Effector memory CD4-positive, alpha-beta T cell (primary cell): Measurements from ENCODE around the gene JMJD1C.
A peak's percentile ranks its signal among the peaks of the same experiment; 100 is the strongest.
"Not testable (repeated sequence)": the region's sequence is repeated elsewhere in the genome, so short reads cannot be mapped to it uniquely, and the experiment has no call there.

Source experiments
- DNase-seq, 3 donors: peaks; one replicate each; pipeline ENCODE4 v3.0.0-alpha.2; 2020
- H3K27ac ChIP-seq: 2 replicates; pipeline ENCODE4 v1.7.0; 2013; ENCODE audit warnings: mild to moderate bottlenecking, low read length, moderate library complexity; ENCODE audit not compliant: insufficient read depth, poor library complexity, severe bottlenecking
- H3K27me3 ChIP-seq: replicated peaks from 2 replicates; pipeline ENCODE4 v1.7.0; 2013; ENCODE audit warnings: mild to moderate bottlenecking, low read length; ENCODE audit not compliant: insufficient read depth, control insufficient read depth, poor library complexity, severe bottlenecking
- H3K36me3 ChIP-seq: 2 replicates; pipeline ENCODE4 v1.7.0; 2013; ENCODE audit warnings: mild to moderate bottlenecking, low read length, moderate library complexity; ENCODE audit not compliant: control insufficient read depth, insufficient read depth
- H3K4me1 ChIP-seq: 2 replicates; pipeline ENCODE4 v1.7.0; 2013; ENCODE audit warnings: low read length, mild to moderate bottlenecking; ENCODE audit not compliant: control insufficient read depth, insufficient read depth, poor library complexity, severe bottlenecking
- H3K4me3 ChIP-seq: 2 replicates; pipeline ENCODE4 v1.7.0; 2013; ENCODE audit warnings: low read length, low read depth, mild to moderate bottlenecking; ENCODE audit not compliant: insufficient read depth, poor library complexity, severe bottlenecking
- H3K9me3 ChIP-seq: 2 replicates; pipeline ENCODE4 v1.7.0; 2013; ENCODE audit warnings: mild to moderate bottlenecking, low read length, moderate library complexity; ENCODE audit not compliant: control insufficient read depth

Gene JMJD1C

GRCh38 chr10:63288170-63288569 is 177.6 kb downstream of the JMJD1C start:
- no peak overlapping the region for H3K27ac ChIP-seq
- H3K4me3 ChIP-seq = no peak overlapping the region
- DNase-seq = no peak

GRCh38 chr10:63286754-63287264 is 179.0 kb downstream of the JMJD1C start:
- Histone ChIP-seq H3K27me3 (no peaks in the 10 kb centered on the region), H3K27ac (no peak overlapping the region), H3K9me3 (no peaks in the 10 kb centered on the region), H3K4me3 (no peak overlapping the region), H3K36me3 (no peaks in the 10 kb centered on the region), H3K4me1 (no peaks in the 10 kb centered on the region)
- DNase-seq = no peak

More at GRCh38 chr10:63288170-63288569, 177.6 kb downstream of the JMJD1C start:
- Histone ChIP-seq H3K27me3 (no peaks in the 10 kb centered on the region), H3K4me1 (no peaks in the 10 kb centered on the region), H3K36me3 (no peaks in the 10 kb centered on the region), H3K9me3 (no peaks in the 10 kb centered on the region)

- no peak overlapping the region for H3K4me3 ChIP-seq
Observed at GRCh38 chr10:63286340-63286739, 179.4 kb downstream of the JMJD1C start.

GRCh38 chr10:63283901-63284300 is 181.9 kb downstream of the JMJD1C start:
- H3K9me3 ChIP-seq, H3K4me3 ChIP-seq, H3K4me1 ChIP-seq, H3K27ac ChIP-seq, DNase-seq, H3K36me3 ChIP-seq, H3K27me3 ChIP-seq: not testable (repeated sequence)

More at GRCh38 chr10:63286340-63286739, 179.4 kb downstream of the JMJD1C start:
- Histone ChIP-seq H3K27ac (no peak overlapping the region), H3K27me3 (no peaks in the 10 kb centered on the region), H3K9me3 (no peaks in the 10 kb centered on the region), H3K4me1 (no peaks in the 10 kb centered on the region), H3K36me3 (no peaks in the 10 kb centered on the region)
- DNase-seq = no peak

GRCh38 chr10:63283093-63283492 is 182.7 kb downstream of the JMJD1C start:
- no peak overlapping the region for H3K27ac ChIP-seq
- H3K9me3 ChIP-seq = no peaks in the 10 kb centered on the region
- H3K4me1 ChIP-seq = no peaks in the 10 kb centered on the region
- no peak for DNase-seq
- no peaks in the 10 kb centered on the region for H3K27me3 ChIP-seq
- no peak overlapping the region for H3K4me3 ChIP-seq
- H3K36me3 ChIP-seq = no peaks in the 10 kb centered on the region

- Histone ChIP-seq H3K4me3 (no peak overlapping the region), H3K27me3 (no peaks in the 10 kb centered on the region), H3K36me3 (no peaks in the 10 kb centered on the region), H3K27ac (no peak overlapping the region), H3K9me3 (no peaks in the 10 kb centered on the region), H3K4me1 (no peaks in the 10 kb centered on the region)
- DNase-seq = no peak
Observed at GRCh38 chr10:63281967-63282366, 183.8 kb downstream of the JMJD1C start.

GRCh38 chr10:63280386-63280785 is 185.4 kb downstream of the JMJD1C start:
- DNase-seq = no peak
- H3K27ac ChIP-seq = no peak overlapping the region

GRCh38 chr10:63275094-63275493 is 190.7 kb downstream of the JMJD1C start:
- Histone ChIP-seq H3K36me3 (no peaks in the 10 kb centered on the region), H3K9me3 (no peaks in the 10 kb centered on the region), H3K27me3 (no peaks in the 10 kb centered on the region), H3K27ac (no peak overlapping the region), H3K4me1 (peaks cover 19% of the 10 kb centered on the region), H3K4me3 (no peak overlapping the region)
- no peak for DNase-seq

More at GRCh38 chr10:63280386-63280785, 185.4 kb downstream of the JMJD1C start:
- H3K9me3 ChIP-seq = no peaks in the 10 kb centered on the region
- no peaks in the 10 kb centered on the region for H3K27me3 ChIP-seq
- H3K4me1 ChIP-seq = no peaks in the 10 kb centered on the region
- no peak overlapping the region for H3K4me3 ChIP-seq
- H3K36me3 ChIP-seq = no peaks in the 10 kb centered on the region

- H3K4me3 ChIP-seq = no peak overlapping the region
- DNase-seq = no peak
- no peaks in the 10 kb centered on the region for H3K36me3 ChIP-seq
- peaks cover 19% of the 10 kb centered on the region for H3K4me1 ChIP-seq
- peak overlapping the region; percentile 56 for H3K27ac ChIP-seq
- no peaks in the 10 kb centered on the region for H3K27me3 ChIP-seq
- no peaks in the 10 kb centered on the region for H3K9me3 ChIP-seq
Observed at GRCh38 chr10:63273577-63273976, 192.2 kb downstream of the JMJD1C start.

GRCh38 chr10:63268798-63269503 is 196.8 kb downstream of the JMJD1C start:
- H3K4me3 ChIP-seq = peak overlapping the region; percentile 89
- no peaks in the 10 kb centered on the region for H3K36me3 ChIP-seq
- H3K9me3 ChIP-seq = no peaks in the 10 kb centered on the region
- H3K27me3 ChIP-seq = no peaks in the 10 kb centered on the region
- peaks cover 17% of the 10 kb centered on the region for H3K4me1 ChIP-seq
- DNase-seq = peak; percentile 70 to 78 (median 77)
- peak overlapping the region; percentile 92 for H3K27ac ChIP-seq
